D721Med (cell line): ENCODE results near the gene KIAA1755.

Source experiments
- DNase-seq: peaks from one replicate; pipeline ENCODE4 v3.0.0; 2011; ENCODE audit warnings: low spot score; ENCODE audit not compliant: insufficient read length
- FAIRE-seq: peaks from 2 replicates; lab custom pipeline; 2011; peaks lifted over from hg19 to GRCh38; lab: Jason Lieb, UNC
- CTCF ChIP-seq: IDR thresholded peaks from 2 replicates; pipeline ENCODE4 v1.5.1; 2012; ENCODE audit warnings: mild to moderate bottlenecking, control low read depth; ENCODE audit not compliant: insufficient read depth; ENCODE audit errors: missing control alignments

Gene KIAA1755

GRCh38 chr20:38167851-38168760 lies 92.4 kb downstream of the KIAA1755 start:
- FAIRE-seq (no peak), DNase-seq (no peak)

GRCh38 chr20:38167328-38167850 lies 93.1 kb downstream of the KIAA1755 start:
- no peak for FAIRE-seq
- no peak for TF ChIP-seq CTCF

More at GRCh38 chr20:38167851-38168760, 92.4 kb downstream of the KIAA1755 start:
- TF ChIP-seq CTCF, result no peak

GRCh38 chr20:38166703-38167233 lies 93.8 kb downstream of the KIAA1755 start:
- no peak for FAIRE-seq

More at GRCh38 chr20:38167328-38167850, 93.1 kb downstream of the KIAA1755 start:
- no peak for DNase-seq

GRCh38 chr20:38165966-38166702 lies 94.4 kb downstream of the KIAA1755 start:
- no peak for FAIRE-seq
- no peak for DNase-seq
- TF ChIP-seq CTCF, result no peak

More at GRCh38 chr20:38166703-38167233, 93.8 kb downstream of the KIAA1755 start:
- no peak for TF ChIP-seq CTCF
- DNase-seq, result no peak

- peak; percentile 66 for TF ChIP-seq CTCF
- DNase-seq (peak; percentile 56), FAIRE-seq (no peak)
Measured at GRCh38 chr20:38165089-38165965, 95.2 kb downstream of the KIAA1755 start, which contains the start of gene TGM2. Gene TGM2, minus strand, starts transcription at chr20:38165270. Its CDS starts 72 bp downstream, at chr20:38165198.

- FAIRE-seq, result no peak
- DNase-seq, result no peak
- no peak for TF ChIP-seq CTCF
Measured at GRCh38 chr20:38164624-38165088, 95.9 kb downstream of the KIAA1755 start.
